Non-pigmented ciliary epithelial cell (primary cell): Measurements from ENCODE around the gene ACOX2.

Source experiments
- DNase-seq: peaks from one replicate; pipeline ENCODE4 v3.0.0-alpha.2; 2010; ENCODE audit warnings: low read depth

The ACOX2 gene

DNA sequence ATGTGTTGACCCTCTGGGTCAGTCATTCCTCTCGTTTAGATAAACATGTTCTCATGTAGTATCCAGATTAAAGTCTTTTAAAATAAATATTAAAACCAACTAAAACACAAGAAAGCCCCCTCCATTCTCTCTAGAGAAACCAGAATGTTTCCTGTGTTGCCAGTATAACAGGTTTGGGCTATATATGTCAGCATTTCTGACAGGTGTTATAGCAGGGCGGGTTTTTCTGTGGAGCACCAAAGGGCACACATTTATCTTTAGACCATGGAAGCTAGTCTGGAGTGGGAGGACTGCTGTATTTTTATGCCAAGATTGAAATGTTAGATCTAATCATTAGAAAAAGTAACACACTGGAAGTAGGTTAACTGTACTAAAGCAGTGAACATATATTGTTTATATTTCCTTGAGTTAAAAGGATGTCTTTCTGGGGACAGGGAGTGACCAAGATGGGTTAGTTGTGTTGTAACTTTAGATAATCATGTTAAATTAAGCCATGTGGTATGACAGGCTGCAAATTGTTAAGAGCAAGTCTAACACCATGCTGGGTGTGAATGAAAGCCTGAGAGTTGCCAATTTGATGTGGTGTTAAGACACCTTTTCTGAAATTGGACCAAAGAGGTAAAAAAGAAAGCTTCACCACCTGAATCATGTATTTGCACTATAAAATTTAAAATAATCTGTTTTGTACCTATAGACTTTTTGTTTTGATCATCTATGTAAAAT lies 29.5 kb downstream of the ACOX2 start:
- no peak for DNase-seq

DNA sequence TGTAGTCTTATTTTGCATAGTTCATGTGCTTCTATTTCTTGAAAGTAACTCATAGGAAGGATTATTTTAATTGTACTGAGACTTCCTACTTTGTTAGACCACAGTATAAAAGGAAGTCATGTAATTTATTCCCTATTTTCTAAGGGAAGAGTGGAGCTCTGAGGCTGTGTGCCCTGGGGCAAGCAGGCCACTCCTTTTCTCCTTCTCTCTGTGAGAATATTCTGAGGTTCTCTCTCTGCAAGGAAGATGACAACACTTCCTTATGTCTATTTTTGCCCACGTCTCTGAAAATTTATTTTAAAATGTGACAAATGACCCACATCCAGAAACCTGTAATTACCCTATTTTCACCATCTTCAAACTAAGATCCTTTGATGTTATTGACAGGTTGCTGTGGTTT lies 34.1 kb downstream of the ACOX2 start:
- no peak for DNase-seq

DNA sequence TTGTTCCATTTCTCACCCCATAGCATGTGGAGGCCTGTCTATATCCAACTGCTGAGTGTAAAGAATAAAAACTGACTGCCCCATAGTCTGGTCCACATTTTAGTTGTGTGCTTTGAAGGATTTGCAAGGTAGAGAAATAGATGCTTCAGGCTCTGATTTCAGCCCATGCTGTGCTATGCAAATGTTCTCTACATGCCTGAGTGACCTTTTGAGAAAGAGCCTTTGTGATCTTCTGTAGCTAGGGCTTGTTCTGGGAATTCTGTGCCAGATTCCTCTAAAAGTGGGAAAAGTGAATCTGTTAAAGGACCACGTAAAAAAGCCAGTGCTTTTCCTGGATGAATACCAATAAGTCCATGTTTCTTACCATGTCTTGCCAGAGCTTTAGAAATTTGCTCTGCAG lies 39.9 kb downstream of the ACOX2 start:
- DNase-seq: peak; percentile 17

DNA sequence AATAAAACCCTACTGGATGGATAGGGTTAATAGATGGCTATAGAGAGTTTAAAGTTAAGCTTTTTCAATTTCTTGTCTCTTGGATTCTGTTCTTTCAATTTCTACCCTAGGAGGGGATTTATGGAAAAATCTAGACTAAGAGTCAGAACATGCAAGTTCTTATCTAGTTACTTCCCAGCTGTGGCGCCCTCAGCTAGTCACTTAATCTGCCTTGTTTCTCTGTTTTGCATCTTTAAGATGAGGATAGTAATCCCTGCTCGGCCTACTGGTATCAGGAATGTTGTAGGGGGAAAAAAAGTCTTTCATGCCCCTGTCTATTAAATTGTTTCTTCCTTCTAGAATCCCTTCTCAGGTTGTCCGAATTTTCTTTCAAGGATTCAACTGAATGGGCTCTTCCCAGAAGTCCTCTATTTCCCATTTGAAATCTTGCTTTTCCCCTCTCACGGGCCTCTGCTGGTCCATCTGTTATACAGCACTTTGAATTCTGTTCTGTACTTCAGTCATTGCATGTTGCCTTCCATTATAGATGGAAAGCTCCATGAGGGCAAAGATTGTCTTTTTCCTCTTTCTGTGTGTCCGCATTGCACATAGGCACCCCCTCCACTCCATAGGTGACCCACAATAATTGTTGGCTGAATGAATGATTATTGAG lies 40.7 kb downstream of the ACOX2 start:
- DNase-seq: no peak

DNA sequence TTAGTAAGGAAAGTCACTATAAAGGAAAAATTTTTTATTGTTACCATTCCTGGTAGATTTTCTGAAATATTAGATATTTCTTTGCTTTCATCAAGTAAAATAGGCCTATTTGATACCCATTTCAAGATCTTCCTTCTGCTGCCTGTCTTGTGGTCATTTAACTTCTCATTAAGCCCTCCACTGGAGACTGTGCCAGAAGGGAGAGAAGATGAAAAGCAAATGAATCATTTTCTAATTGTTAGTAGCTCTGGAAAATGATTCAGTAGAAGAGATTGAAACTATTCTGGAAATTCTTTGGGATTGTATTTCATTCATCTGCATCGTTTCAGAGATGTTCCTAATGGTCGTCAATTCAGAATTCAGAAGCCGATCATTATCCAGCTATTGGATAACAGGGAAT lies 41.9 kb downstream of the ACOX2 start:
- DNase-seq: no peak

DNA sequence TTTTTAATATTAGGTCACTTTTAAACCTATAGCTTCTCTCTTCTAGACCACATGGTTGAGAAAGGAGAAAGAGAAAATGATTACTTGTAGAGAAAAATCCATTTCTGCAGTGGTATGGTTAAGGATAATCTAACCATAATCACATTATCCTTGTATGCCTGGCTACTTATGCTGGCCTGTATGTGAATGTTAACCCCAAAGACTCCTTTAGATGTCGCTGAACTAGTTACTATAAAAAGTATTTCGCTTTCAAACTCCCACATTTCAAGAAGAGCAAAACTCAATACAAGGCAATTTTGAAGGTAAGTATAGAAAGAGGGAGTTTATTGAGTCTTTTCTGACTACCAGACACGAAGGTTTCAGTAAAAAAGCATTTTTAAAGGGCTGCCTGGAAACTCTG lies 42.9 kb downstream of the ACOX2 start:
- no peak for DNase-seq

DNA sequence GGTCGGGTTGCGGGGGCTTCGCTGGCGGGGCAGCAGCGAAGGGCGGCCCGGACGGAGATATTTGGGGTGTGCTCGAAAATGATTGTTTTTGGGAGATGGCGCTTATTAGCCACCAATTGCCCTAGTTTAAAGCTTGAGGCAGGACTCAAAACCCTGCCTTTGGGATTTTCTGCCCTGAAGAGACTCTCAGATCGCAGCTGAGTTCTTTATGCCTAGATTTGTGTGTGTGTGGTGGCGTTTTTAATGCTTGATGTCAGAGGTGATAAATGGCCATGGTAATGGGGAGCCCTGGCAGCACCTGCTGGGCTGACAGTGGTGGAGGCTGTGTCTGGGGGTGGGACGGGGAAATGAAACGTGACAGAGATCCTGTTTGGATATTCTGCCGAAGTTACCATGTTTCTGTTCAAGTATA lies 44.5 kb downstream of the ACOX2 start:
- no peak for DNase-seq

DNA sequence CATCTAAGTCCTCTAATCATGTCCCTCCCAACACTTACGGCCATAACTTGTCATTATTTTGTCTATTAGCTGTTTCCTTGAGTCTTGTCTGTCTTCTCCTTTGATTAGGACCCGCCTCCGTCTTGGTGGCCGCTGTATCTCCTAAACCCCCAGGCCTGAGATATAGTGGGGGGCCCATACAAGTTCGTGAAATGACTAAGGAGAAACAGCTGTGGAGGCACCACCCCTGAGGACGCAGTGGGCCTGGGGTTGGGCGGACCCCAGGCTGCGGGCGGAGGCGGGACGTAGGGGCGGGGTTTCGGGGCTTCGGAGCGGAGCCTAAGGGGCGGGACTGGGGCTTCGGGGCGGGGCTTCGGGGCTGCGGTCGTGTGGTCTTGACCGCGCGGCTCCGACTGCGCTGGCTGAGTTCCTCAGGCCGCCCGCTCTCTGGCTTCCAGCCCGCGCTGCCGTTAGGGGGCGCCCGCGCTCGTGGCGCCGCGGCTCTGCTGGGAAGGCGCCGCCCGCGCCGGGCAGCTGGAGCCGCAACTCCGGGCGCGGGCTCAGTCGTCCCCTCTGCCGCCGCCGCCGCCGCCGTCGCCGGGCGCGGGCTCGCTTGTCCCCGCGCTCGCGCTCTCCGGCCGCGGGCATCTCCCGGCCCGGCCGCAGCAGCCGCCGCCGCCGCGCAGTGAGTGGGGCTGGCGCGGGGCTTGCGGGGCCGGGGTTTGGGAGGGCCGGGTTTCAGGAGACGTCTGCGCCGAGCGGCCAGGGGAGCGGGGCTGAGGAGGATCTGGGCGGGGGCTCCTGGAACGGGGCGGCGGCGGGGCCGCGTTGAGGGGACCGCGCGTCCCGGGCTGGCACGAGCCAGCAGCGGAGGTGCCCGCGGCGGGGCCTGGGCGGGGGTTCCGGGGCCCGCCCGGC lies 45.2 kb downstream of the ACOX2 start, which contains the start of gene KCTD6:
TSS of gene KCTD6 (plus strand) at position 591 of the 897 bp plus-strand sequence. CDS start 6,660 bp downstream, outside the sequence.
- DNase-seq: peak; percentile 44

DNA sequence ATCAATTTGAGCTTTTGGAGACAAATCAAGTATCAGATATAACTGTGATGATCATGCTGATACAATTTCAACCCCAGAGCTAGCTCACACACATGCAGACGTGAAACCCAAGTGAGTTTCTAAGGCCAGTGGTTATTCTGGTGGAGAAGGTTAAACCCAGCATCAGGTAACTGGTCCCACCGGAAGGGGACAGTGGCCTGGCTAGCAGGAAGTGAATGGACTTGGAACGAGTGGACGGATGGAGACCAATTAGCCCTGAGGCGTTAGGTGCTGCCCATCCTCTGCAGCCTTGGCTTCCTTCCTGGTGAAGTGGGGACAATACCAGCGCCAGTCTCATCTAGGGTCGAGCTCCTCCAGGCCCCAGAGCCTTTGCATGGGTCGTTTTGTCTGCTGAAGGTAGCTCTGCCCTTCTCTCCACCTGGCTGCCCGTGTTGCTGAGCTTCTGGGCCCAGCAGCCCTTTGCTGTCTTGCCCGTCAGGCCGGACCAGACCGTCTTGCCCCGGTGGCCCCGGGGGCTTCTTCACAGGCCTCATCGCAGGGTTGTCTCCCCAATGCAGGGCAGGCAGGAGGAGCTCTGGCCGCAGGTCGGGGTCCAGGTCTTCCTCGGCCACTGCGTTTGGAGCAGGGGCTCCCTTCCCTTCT lies 46.0 kb downstream of the ACOX2 start:
- no peak for DNase-seq

DNA sequence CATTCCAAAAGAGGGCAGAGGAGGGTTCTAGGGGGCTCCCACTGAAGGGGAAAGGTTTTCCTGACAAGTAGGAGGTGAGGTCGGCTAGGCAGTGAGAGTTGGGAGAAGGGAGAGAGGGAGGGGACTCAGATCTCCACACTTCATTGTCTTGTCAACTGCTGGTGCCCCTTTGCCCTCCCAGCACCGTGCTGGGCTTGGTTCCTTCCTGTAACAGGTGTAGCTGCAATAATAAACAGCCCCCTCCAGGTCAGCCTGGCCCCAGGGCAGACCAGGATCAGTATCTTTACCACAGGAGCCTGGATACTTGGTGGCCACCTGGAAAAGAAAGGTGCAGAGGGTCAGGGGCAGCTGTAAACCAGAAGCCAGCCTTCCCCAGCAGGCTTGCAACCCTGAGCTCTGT lies 48.0 kb downstream of the ACOX2 start:
- DNase-seq: no peak

DNA sequence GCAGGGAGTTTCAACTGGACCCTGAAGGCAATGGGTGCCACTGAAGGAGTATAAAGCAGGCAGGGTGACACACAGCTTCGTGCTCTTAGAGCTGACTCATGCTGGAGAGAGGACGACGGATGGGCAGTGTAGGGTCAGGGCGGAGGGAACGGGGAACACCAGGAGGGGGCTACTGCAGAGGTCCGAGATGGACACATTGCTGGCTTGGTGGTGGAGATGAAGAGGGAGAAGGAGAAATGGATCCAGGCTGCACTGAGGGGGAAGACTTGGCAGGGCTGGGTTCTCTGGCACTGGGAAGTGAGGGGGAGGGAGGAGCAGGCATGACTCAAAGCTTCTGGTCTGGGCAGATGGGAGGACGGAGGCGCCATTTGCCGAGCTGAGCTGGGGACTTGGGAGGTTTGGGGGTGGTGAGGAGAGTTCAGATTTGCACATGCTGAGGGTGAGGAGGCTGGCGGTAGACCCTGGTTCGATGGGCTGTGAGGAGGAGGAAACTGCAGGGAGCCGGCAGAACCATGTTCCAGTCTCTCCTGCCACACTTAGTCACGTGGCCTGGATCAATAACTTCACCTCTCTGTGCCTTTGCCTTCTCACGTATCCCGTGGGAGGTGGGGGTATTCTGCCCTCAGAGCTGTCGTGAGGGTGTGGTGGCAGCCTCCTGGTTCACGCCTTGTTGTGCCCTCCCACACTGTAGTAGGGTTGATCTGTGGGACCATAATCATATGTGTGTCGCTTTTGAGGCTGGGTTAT lies 49.7 kb downstream of the ACOX2 start:
- DNase-seq: no peak

DNA sequence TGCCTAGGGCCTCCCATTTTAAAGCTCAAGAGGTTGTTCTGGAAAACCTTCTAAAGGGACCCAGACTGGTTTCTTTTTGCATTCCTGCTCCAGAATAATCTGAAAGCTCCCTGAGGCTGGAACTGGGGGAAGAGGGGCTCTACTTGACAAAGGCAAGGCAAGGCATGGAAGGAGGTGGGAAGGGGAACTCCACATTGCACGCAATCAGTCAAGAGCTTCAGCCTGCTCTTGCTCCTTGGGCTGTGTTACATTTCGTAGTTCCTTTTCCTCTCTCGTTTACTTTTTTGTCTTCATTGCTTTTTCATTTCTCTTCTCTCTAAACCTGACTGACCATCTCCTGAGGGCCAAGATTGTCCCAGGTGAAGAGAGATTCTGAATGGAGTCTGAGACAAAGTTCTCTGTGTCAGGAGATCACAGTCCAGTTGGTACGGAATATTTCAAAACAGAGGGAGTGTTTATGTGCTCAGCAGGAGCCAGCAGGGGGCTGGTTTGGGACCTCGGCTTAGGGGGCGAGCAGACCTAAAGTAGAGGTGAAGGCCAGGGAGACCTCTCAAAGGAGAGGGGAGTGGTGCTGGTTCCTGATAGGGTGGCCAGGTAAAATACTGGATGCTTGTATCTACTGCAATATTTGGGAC lies 51.1 kb downstream of the ACOX2 start:
- DNase-seq: no peak

DNA sequence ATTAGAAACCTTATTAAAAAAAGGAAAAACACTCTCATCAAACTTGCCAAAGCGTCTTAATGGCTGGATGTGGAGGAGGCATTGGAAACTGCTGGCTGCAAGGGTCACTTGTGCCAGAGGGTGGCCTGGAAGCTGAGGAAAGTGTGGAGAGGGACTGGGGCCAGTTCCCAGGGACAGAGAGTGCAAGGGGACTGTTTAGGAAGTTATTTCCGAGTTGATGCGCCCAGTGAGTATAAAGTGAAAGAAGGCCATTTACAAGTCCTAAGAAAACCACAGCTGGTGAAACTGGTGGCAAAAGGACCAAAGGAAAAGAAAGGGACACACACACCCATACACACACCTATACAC lies 52.3 kb downstream of the ACOX2 start:
- DNase-seq: no peak

DNA sequence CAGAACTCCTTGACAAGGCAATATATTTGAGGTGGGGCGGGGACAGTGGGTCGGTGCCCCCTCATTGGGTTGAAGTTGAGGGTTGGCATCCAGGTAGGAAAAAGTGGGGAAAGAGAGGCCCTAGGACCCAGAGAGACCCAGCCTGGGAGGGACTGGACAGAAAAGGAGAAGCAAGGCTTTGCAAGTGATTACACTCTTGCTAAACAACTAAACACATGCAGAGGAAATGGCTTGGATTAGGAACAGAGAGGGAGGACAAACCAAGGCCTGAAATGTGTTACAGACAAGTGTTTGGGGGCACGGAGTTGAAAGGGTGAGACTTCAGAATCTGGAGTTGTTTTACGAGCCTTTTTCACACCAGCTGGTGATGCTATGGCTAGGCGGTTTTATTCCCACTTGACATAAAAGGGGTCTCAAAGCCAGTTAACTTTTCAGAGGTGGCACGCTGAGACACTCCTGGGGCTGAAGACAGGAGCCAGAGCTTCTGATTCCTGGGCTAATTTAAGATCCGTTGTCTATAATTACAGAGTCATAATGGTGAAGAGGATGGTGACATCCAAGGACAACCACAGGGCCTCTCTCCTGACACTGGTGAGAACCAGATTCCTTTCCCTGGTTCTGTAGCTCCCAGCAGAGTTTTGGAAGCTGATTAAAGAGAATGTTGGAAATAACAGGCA lies 52.8 kb downstream of the ACOX2 start:
- no peak for DNase-seq

DNA sequence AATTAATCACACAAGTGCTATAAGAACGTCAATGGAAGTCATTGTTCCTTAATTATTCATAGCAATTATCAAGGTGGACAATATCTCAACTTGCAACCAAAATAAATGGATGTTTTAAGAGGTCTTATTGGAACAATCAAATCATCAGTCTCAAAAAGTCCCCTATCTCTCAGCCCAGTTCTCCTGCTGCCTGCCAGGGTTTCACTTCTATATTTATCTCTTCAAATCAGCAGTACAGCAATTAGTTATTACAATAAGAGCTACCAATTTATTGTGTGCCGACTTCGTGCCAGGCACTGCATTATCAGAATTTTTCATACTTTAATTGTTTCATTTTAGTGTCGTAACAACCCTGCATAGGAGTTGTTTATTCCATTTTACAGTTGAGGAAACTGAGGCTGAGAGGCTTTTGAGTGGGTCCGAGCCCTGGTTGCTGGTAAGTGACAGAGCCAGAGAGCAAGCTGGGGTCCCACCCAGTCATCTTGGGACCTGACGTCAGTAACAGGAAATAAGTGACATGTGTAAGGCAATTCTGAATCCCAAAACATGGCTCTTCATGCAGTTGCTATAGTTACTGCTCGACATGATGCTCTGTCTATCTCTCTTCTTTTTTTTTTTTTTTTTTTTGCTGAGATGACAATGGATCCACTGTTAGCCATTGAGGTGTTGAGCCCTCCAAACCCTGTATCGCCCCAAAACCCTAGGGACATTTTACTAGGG lies 53.9 kb downstream of the ACOX2 start:
- no peak for DNase-seq

DNA sequence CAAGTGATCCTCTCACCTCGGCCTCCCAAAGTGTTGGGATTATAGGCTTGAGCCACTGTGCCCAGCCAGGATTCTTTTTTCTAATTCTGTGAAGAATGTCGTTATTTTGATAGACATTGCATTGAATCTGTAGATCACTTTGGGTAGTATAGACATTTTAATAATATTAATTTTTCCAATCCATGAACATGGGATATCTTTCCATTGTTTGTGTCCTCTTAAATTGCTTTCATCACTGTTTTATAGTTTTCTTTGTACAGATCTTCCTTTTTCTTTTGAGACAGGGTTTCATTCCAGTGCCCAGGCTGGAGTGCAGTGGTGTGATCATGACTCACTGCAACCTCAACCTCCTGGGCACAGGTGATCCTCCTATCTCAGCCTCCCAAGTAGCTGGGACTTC lies 56.7 kb downstream of the ACOX2 start:
- no peak for DNase-seq

DNA sequence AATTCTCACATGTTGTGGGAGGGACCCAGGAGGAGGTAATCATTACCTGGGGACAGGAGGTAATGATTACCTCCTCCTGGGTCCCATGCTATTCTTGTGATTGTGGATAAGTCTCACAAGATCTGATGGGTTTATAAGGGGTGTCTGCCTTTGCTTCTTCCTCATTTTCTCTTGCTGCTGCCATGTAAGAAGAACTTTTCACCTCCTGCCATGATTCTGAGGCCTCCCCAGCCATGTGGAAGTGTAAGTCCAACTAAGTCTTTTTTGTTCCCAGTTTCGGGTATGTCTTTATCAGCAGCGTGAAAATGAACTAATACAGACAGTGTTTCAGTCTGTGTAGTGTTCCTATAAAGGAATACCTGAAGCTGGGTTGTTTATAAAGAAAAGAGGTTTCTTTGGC lies 58.2 kb downstream of the ACOX2 start:
- no peak for DNase-seq

DNA sequence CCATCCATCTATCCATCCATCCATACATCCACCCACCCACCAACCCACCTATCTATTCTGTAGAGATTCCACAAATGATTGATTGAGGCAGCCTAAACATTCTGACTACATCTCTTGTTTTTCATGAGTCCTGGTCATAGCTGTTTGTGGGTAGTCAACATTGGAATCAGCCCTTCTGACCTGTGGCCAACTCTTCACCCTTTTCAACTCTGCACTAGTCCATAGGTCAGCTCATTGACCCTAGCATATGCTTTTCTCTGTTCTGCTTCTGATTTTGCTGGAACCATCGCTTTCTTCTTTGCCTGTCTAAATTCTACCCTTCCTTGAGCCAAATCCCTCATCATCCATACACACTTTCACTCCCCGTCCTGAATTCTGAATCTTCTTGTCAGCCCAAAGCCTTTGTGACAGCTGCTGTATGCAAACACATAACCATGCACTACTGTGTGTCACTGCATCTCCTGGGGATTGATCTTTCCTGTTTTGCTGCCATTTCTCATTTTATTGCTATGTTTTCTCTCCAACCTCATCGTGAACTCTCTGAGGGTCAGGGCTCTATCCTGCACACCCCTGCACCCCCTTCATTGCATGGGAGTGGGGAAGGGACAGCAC lies 61.9 kb downstream of the ACOX2 start:
- DNase-seq: no peak

DNA sequence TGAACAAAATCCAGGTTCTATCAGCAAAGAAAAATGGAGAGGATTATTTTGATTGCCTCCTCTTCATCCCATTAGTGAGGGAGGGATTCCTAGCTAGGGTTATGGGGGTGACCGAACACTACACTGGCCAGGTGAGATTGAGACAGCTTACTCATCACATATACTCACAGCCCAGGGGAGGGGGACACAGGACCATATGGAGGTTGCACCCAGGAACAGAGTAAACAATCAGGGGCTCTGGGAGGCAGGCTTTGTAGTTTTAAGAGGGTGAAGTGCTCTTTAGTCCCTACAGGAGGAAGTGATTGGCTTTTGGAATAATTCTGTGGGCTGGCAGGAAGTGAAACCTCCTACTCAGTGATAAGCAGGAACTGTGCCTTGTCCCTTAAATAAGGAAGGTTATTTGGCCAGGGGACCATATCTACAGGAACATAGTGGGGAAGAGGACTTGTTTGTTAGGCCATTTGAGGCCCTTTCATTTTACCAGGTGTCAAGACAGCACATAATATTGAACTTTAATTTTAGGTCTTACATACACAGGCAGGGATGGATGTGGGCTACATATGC lies 62.6 kb downstream of the ACOX2 start:
- no peak for DNase-seq
